ENCODE results near the gene KNSTRN. TPM values are rescaled to one million over a fixed set of nuclear protein-coding genes. Genes with fewer than 3 reads are reported as not detected.

KNSTRN gene
- polyA plus RNA-seq, 1 donor (not counting 4 experiments of a cell fraction or from before 2014, with no cell fraction given), result 42.4 TPM

- no peaks in the 10 kb centered on the region for H3K9me3 ChIP-seq (ENCODE audit: control insufficient read depth, low read depth, low read length)
- H3K4me3 ChIP-seq (ENCODE audit: control insufficient read depth in 2 of 3, extremely low read depth in 1 of 3, insufficient read depth in 2 of 3, low read depth in 1 of 3, low read length in 3 of 3), result peak overlapping the region in 1 of 3 experiments; percentile 44
- no peaks in the 10 kb centered on the region for H3K79me2 ChIP-seq (ENCODE audit: control insufficient read depth, insufficient read depth, low read length)
- H3K4me1 ChIP-seq (ENCODE audit: control insufficient read depth, extremely low read depth, insufficient read depth, low read length), result peaks cover 17% of the 10 kb centered on the region
- peaks cover 0 to under 1% of the 10 kb centered on the region in 2 experiments for H3K36me3 ChIP-seq (ENCODE audit: control insufficient read depth in 2 of 2, extremely low read depth in 1 of 2, insufficient read depth in 2 of 2, low read length in 2 of 2)
- dilution Hi-C loops (cut with MboI; ENCODE audit: extremely low pct_ligation_motif_present, low sequenced_read_pairs), result no loop called here
- FAIRE-seq (no peak), DNase-seq (ENCODE audit: low read depth, low spot score) (no peak)
- no peaks in the 10 kb centered on the region for H3K9me1 ChIP-seq (ENCODE audit: control insufficient read depth, extremely low read depth, insufficient read depth, low read length)
- no peak overlapping the region for H3K27ac ChIP-seq (ENCODE audit: control insufficient read depth, insufficient read depth, low read length)
- no peaks in the 10 kb centered on the region for H4K20me1 ChIP-seq (ENCODE audit: control insufficient read depth, extremely low read depth, insufficient read depth, low read length)
- TF ChIP-seq CTCF (optimal IDR thresholded peaks at IDR 0.05 in 1 of 3, IDR thresholded peaks at IDR 0.05 in 1 of 3, conservative IDR thresholded peaks at IDR 0.05 in 1 of 3; ENCODE audit: extremely low read depth in 1 of 3, insufficient read depth in 2 of 3, low read length in 3 of 3), result peak; percentile 86 to 98 (median 98)
- TF ChIP-seq EZH2 (IDR thresholded peaks at IDR 0.05; ENCODE audit: low read length), result no peak
- H3K9ac ChIP-seq (ENCODE audit: control insufficient read depth, extremely low read depth, insufficient read depth, low read length), result no peak overlapping the region
- no peaks in the 10 kb centered on the region for H3K27me3 ChIP-seq (ENCODE audit: control insufficient read depth, extremely low read depth, insufficient read depth, low read length)
- peak overlapping the region; percentile 56 for H3K4me2 ChIP-seq (ENCODE audit: control insufficient read depth, extremely low read depth, insufficient read depth, low read depth, low read length)
- peak overlapping the region; percentile 64 for H2AFZ ChIP-seq (ENCODE audit: control insufficient read depth, low read length)
Measured at GRCh38 chr15:40421246-40422157, 39.0 kb downstream of the KNSTRN start.

- no peaks in the 10 kb centered on the region for H3K9me1 ChIP-seq (ENCODE audit: control insufficient read depth, extremely low read depth, insufficient read depth, low read length)
- peaks cover 18% of the 10 kb centered on the region for H3K4me1 ChIP-seq (ENCODE audit: control insufficient read depth, extremely low read depth, insufficient read depth, low read length)
- TF ChIP-seq CTCF (optimal IDR thresholded peaks at IDR 0.05 in 1 of 3, IDR thresholded peaks at IDR 0.05 in 1 of 3, conservative IDR thresholded peaks at IDR 0.05 in 1 of 3; ENCODE audit: extremely low read depth in 1 of 3, insufficient read depth in 2 of 3, low read length in 3 of 3) (no peak), EZH2 (IDR thresholded peaks at IDR 0.05; ENCODE audit: low read length) (no peak)
- H3K9me3 ChIP-seq (ENCODE audit: control insufficient read depth, low read depth, low read length), result no peaks in the 10 kb centered on the region
- DNase-seq (ENCODE audit: low read depth, low spot score), result no peak
- no peaks in the 10 kb centered on the region for H4K20me1 ChIP-seq (ENCODE audit: control insufficient read depth, extremely low read depth, insufficient read depth, low read length)
- no peak overlapping the region for H3K27ac ChIP-seq (ENCODE audit: control insufficient read depth, insufficient read depth, low read length)
- FAIRE-seq, result no peak
- dilution Hi-C loops (cut with MboI; ENCODE audit: extremely low pct_ligation_motif_present, low sequenced_read_pairs), result no loop called here
- H3K4me2 ChIP-seq (ENCODE audit: control insufficient read depth, extremely low read depth, insufficient read depth, low read depth, low read length), result no peak overlapping the region
- H3K36me3 ChIP-seq (ENCODE audit: control insufficient read depth in 2 of 2, extremely low read depth in 1 of 2, insufficient read depth in 2 of 2, low read length in 2 of 2), result no peaks in the 10 kb centered on the region
- H3K4me3 ChIP-seq (ENCODE audit: control insufficient read depth in 2 of 3, extremely low read depth in 1 of 3, insufficient read depth in 2 of 3, low read depth in 1 of 3, low read length in 3 of 3), result no peak overlapping the region
- no peak overlapping the region for H3K9ac ChIP-seq (ENCODE audit: control insufficient read depth, extremely low read depth, insufficient read depth, low read length)
- no peaks in the 10 kb centered on the region for H3K79me2 ChIP-seq (ENCODE audit: control insufficient read depth, insufficient read depth, low read length)
- H2AFZ ChIP-seq (ENCODE audit: control insufficient read depth, low read length), result no peak overlapping the region
- peaks cover 7% of the 10 kb centered on the region for H3K27me3 ChIP-seq (ENCODE audit: control insufficient read depth, extremely low read depth, insufficient read depth, low read length)
Measured at GRCh38 chr15:40424483-40425115, 42.1 kb downstream of the KNSTRN start.

All from keratinocyte (primary cell).